ENCODE data around the gene FAM131C.
"Not testable (repeated sequence)": the region's sequence is repeated elsewhere in the genome, so short reads cannot be mapped to it uniquely, and the experiment has no call there.

FAM131C gene

GRCh38 chr1:16076031-16076864 lies 2.8 kb upstream of the FAM131C start:
- DNase-seq, result no peak

DNA sequence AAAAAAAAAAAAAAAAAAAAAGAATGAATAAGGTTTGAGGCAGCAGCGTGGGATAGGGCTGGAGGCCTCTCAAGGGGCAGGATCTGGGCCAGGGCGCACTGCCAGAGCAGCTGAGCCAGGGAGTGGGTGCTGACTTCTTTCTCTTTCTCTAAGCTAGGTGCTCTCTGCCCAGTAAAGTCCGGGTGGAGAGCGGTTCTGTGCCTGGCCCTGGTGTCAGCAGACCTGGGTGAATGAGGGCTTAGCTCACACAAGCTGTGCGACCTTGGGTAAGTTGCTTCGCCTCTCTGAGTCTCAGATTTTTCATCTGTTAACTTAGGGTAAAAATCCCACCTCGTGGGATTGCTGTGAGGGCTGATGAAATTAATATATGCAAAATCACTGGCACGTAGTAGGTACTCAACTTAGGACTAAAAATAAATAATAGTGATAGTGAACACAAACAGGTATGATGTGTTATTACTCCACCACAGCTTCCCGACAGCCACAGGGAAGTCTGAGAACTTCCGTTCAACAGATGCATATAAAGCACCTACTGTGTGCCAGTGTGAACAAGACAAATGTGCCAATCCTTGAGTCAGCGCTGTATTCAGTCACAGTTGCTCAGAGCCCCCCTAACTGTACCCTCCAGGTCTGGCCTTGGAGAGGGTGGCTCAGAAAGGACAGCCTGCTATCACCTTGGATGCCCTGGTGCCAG lies 2.0 kb upstream of the FAM131C start:
- DNase-seq, result no peak

DNA sequence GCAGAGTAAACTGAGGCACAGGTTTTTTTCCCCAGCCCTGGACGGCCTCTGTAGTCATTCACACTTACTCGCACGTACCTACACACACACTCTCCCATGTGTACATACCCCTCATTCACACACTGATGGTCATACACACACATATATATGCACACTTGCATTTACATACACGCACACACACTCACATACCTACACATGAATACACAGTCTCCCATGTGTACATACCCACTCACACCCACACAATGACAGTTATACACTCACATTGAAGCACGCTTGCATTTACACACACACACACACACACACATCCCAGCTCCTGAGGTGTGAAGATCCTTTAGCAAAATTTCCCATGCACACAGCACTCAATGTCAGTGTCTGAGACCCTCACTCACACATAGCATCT lies 766 bp upstream of the FAM131C start:
- DNase-seq, result no peak

- no peak for DNase-seq
Measured at GRCh38 chr1:16072616-16073484, 601 bp downstream of the FAM131C start.

GRCh38 chr1:16072095-16072494 lies 1.4 kb downstream of the FAM131C start:
- DNase-seq, result no peak

GRCh38 chr1:16071614-16072013 lies 1.8 kb downstream of the FAM131C start:
- no peak for DNase-seq

DNA sequence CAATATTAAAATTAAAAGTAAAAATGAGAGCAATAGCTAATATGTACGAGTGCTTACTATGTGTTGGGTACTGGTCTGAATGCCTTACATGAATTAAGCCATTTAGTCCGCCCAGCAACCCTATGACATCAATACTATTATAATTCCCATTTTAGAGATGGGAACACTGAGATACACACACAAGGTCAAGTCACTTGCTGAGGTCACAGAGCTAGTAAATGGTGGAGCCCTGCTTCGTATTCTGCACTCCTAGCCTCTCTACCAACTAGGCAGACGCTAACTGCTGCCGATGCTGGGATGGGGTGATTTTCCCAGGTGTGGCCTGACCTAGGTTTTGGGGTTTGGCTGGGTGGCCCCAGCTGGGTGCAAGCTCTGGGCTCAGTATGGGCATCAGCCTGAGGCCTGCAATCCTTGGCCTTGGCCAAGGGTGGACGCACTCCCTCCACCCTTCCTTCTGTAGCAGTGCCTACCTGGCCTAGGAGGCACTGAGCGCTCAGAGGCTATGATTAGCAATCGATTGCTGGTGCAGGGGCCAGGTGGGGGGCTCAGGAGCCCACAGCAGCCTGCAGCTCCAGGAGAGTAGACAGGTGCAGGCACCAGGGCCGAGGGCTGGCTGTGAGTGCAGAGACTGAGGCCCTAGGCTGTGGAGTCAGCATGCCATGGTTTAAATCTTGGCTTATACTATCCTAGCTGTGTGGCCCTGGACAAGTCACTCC lies 2.7 kb downstream of the FAM131C start:
- no peak for DNase-seq

GRCh38 chr1:16068356-16069270 lies 4.8 kb downstream of the FAM131C start:
- DNase-seq, result no peak

GRCh38 chr1:16067933-16068332 lies 5.5 kb downstream of the FAM131C start:
- DNase-seq, result no peak

- DNase-seq, result no peak
Measured at GRCh38 chr1:16067127-16067768, 6.2 kb downstream of the FAM131C start.

DNA sequence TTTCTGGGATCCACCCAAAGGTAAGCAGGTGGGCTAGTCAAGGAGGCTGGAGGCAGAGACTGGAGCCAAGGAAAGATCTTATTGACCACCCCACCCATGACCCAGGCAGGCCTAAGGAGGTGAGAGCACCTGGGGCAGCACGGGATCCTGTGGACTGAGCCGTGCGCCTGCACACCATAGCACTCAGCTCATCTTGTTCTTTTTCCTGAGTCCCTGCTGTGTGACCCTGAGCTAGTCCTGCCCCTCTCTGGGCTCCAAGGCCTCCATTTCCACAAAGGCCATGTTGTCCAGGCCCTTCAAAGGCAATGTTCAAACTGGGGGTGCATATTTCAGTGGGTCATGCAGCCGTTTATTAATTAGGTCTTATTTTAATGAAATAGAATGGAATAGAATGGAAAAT lies 7.2 kb downstream of the FAM131C start:
- no peak for DNase-seq

GRCh38 chr1:16065269-16065576 lies 8.2 kb downstream of the FAM131C start:
- DNase-seq, result no peak

DNA sequence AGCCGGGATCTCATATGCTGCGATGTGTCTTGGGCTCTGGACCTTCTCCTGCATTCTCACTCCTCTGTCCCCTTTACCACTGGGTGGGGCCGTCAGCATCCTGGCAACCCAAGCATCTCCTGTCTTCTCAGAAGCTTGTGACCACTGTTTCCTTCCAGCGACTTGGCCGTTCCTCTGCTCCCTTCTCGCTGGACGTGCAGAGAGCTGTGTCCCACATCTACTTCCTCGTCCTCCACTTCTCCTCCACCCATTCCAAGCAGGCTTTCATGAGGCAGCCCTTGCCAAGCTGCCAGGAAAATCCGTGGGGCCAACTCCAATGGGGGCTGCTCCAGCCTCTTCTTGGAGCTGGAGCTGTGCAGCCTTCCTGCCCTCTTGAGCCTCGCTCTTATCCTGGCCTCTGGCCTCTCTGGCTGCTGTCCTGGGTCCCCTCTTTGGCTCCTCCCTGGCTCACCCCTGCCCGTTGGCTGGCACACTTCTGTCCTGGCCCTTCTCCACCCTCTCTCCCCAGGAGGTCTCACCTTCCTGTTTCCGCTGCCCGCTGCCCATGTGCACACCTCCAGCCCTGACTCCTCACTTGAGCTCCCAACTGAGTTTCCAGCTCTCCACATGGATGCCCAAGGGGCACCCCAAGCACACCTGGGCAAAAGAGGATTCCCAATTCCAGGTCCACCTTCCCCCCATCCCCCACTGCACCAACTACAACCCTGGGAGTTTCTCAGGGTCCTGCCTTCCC lies 8.7 kb downstream of the FAM131C start:
- no peak for DNase-seq

DNA sequence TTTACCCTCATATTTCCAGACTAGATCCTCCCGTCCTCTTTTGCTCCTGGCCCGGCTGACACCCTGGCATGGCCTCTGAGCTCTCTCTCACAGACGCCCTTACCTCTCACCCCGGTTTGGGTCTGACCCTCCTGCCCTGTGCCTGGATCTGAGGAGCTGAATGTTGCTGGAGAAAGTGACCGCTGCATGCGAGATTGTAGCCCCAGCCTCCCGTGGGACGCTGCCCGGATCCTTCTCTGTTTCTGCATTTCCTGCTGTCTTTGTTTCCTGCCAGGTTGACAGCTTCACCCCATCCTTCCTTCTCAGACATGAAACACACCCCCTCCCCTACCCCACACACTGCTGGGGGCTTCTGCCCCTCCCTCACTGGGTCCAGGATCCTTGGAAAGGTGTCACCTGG lies 9.5 kb downstream of the FAM131C start:
- no peak for DNase-seq

GRCh38 chr1:16063226-16063829 lies 10.1 kb downstream of the FAM131C start:
- no peak for DNase-seq

DNA sequence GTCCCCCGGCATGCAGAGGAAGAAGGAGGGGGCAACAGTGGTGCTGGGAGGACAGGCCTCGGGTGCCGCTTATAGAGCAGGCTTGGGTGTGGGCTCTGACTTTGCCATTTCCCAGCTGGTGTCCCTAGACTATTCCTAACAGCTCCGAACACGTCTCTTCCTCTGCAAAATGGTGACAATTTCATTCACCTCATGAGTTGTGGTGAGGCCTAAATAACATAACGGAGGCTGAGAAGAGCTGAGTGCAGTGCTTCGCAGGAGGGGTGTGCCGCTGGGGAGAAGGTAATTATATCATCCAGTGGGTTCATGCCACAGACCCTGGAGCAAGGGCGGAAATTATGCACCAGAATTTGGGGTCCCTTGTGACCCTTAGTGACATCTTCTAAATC lies 10.8 kb downstream of the FAM131C start:
- DNase-seq, result not testable (repeated sequence)

DNA sequence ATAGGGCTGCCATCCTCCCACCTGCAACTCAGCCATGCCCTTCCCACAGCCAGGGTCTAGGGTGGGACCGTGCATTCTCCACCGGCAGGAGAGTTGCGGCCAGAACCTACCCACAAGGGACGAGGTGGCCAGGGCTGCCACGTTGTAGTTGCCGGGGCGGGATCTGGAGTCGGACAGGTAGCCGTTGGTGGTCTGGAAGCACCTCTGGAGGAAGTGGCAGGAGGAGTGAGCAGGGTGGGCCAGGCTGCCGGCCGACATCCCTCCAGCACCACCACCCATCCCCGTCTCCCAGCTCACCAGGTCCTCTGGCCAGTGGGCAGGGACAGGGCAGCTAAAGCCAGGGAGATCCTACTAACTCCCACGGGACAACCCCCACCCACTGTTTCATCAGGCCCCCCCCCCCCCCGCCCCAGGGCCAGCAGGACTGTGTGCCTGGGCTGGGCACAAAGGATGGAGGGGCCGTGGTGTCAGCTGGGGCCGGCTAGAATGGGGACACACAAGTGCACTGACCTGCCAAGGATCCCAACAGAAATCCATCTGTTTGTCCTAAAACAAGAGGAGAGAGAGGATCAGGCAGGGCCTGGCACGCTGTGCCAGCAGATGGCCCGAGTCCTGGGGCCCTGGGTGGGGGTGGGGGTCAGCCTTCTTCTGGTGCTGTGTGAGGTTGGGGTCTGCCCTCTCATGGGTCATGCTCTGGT lies 11.3 kb downstream of the FAM131C start:
- not testable (repeated sequence) for DNase-seq

GRCh38 chr1:16061266-16061665 lies 12.2 kb downstream of the FAM131C start:
- DNase-seq, result no peak

DNA sequence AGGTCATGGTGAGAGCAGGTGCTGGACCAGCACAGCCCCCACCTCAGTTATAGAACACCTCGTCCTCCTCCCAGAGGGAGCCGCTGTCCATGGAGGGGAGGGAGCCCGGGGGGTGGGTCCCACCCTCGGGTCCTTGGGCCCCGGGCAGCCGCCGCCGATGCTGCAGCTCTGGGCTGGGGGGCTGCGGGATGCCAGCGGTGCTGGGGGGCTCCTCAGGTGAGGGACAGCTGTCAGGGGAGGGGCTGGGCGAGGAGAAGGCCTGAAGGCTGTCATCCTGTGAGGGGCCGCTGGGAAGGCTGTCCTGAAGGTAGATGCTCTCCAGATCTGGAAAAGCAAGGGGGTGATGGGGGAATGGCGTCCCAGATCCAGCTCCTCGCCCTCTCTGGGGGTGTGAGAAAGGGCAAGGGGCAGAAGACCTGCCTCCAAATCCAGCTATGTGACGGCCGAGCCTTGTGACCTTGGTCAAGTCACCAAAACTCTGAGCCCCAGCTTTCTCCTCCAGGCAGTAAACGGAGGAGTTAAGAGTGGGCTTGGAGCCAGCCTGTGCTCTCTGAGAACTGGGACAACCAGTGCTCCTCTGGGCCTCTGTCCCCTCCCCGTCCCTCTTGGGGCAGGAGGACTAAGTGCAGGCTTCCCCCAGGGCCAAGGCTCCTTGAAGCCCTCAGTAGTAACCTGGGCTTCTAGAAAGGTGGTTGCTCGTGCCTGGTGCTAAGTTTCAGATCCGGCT lies 14.9 kb downstream of the FAM131C start:
- DNase-seq, result not testable (repeated sequence)
